HepG2 (cell line): ENCODE results near the gene COMMD3. TPM values are rescaled to one million over a fixed set of nuclear protein-coding genes. Genes with fewer than 3 reads are reported as not detected.

ENCODE experiments used
- BHLHE40 ChIP-seq: IDR thresholded peaks from 2 replicates; pipeline ENCODE4 v1.6.1; 2011; ENCODE audit warnings: low read length, improper control_type of control experiment
- ESRRA ChIP-seq: sonication (generic); formaldehyde crosslinking; IDR thresholded peaks from 2 replicates; pipeline ENCODE4 v1.5.1; 2020; ENCODE audit warnings: mild to moderate bottlenecking, low read depth, missing genetic modification reagents
- JARID2 ChIP-seq: sonication (generic); formaldehyde crosslinking; IDR thresholded peaks from 2 replicates; pipeline ENCODE4 v1.8.1; 2023; ENCODE audit warnings: missing genetic modification reagents, inconsistent platforms; ENCODE audit not compliant: insufficient replicate concordance
- MEF2D ChIP-seq: sonication (generic); formaldehyde crosslinking; IDR thresholded peaks from 2 replicates; pipeline ENCODE4 v1.5.1; 2020; ENCODE audit warnings: mild to moderate bottlenecking, missing genetic modification reagents
- NCOR1 ChIP-seq: fragments of 200-600 bp; sonication (generic); IDR thresholded peaks from 2 replicates; pipeline ENCODE4 v1.7.0; 2017; ENCODE audit warnings: antibody characterized with exemption, low read length, borderline replicate concordance
- RBM39 ChIP-seq: fragments of 200-400 bp; formaldehyde crosslinking; IDR thresholded peaks from one replicate; pipeline ENCODE4 v1.6.1; 2018; ENCODE audit warnings: antibody characterized with exemption, mild to moderate bottlenecking, low read depth, low read length; ENCODE audit not compliant: poor library complexity, severe bottlenecking
- SP1 ChIP-seq, 2 experiments: fragments of 450-650 bp in 1 of 2; sonication (generic) in 1 of 2; formaldehyde crosslinking in 1 of 2; IDR thresholded peaks; 2 replicates each; pipeline versions ENCODE4 v1.4.0 to v1.6.1; 2016 to 2020; ENCODE audit warnings: missing genetic modification reagents in 1 of 2
- TFDP2 ChIP-seq: sonication (generic); formaldehyde crosslinking; IDR thresholded peaks from 2 replicates; pipeline ENCODE4 v1.4.0; 2020; ENCODE audit warnings: missing genetic modification reagents
- THAP11 ChIP-seq: IDR thresholded peaks from 2 replicates; pipeline ENCODE4 v1.6.1; 2016; ENCODE audit warnings: missing biosample characterization, missing genetic modification reagents
- THAP7 ChIP-seq: sonication (generic); formaldehyde crosslinking; IDR thresholded peaks from 2 replicates; pipeline ENCODE4 v1.8.1; 2023; ENCODE audit warnings: mild to moderate bottlenecking, missing genetic modification reagents
- YEATS4 ChIP-seq: sonication (generic); formaldehyde crosslinking; IDR thresholded peaks from 2 replicates; pipeline ENCODE4 v1.4.0; 2020; ENCODE audit warnings: missing genetic modification reagents, borderline replicate concordance
- ZNF20 ChIP-seq: sonication (generic); formaldehyde crosslinking; IDR thresholded peaks from 2 replicates; pipeline ENCODE4 v1.4.0; 2020; ENCODE audit warnings: mild to moderate bottlenecking, moderate library complexity, missing genetic modification reagents
- ZNF205 ChIP-seq: IDR thresholded peaks from 2 replicates; pipeline ENCODE4 v1.6.1; 2018; ENCODE audit warnings: missing biosample characterization, missing genetic modification reagents
- ZNF276 ChIP-seq: sonication (generic); formaldehyde crosslinking; IDR thresholded peaks from 2 replicates; pipeline ENCODE4 v1.4.0; 2020; ENCODE audit warnings: mild to moderate bottlenecking, low read depth, missing genetic modification reagents
- ZNF292 ChIP-seq: sonication (generic); formaldehyde crosslinking; IDR thresholded peaks from 2 replicates; pipeline ENCODE4 v1.8.1; 2022; ENCODE audit warnings: mild to moderate bottlenecking, low read depth, missing genetic modification reagents, borderline replicate concordance
- ZNF337 ChIP-seq: sonication (generic); formaldehyde crosslinking; IDR thresholded peaks from 2 replicates; pipeline ENCODE4 v1.5.1; 2020; ENCODE audit warnings: missing genetic modification reagents, low read depth, mild to moderate bottlenecking, borderline replicate concordance
- ZNF543 ChIP-seq: sonication (generic); formaldehyde crosslinking; IDR thresholded peaks from 2 replicates; pipeline ENCODE4 v1.4.0; 2020; ENCODE audit warnings: mild to moderate bottlenecking, missing genetic modification reagents
- ZNF557 ChIP-seq: sonication (generic); formaldehyde crosslinking; IDR thresholded peaks from 2 replicates; pipeline ENCODE4 v1.4.0; 2020; ENCODE audit warnings: missing genetic modification reagents
- ZNF644 ChIP-seq: IDR thresholded peaks from 2 replicates; pipeline ENCODE4 v1.6.1; 2016; ENCODE audit warnings: low read depth
- ZNF678 ChIP-seq: sonication (generic); formaldehyde crosslinking; IDR thresholded peaks from 2 replicates; pipeline ENCODE4 v1.4.0; 2020; ENCODE audit warnings: mild to moderate bottlenecking, missing genetic modification reagents
- polyA plus RNA-seq, 8 experiments: library from polyadenylated mRNA; depleted of rRNA in 3 of 8; stranded (reverse) in 7 of 8; unstranded in 1 of 8; fragments of >200 nt; fragmentation: Illumina TruSeq in 4 of 8; extraction: Trizol in 4 of 8; gene quantifications; 2 replicates each; pipeline versions ENCODE4 v1.2.1 to v1.2.3, GENCODE V29; 2011 to 2016; ENCODE audit warnings: low read depth in 4 of 8, missing spikeins in 1 of 8, mixed read lengths in 1 of 8; ENCODE audit not compliant: insufficient read depth in 1 of 8
- total RNA-seq, 5 experiments: library from RNA; depleted of rRNA; stranded (reverse); fragments of >200 nt; fragmentation: Illumina TruSeq; extraction: Trizol; gene quantifications; 2 replicates each; pipeline ENCODE4 v1.2.3, GENCODE V29; 2016; ENCODE audit warnings: low read depth in 1 of 5
- TF ChIP-seq, protein P1 (sequence below): sonication (generic); formaldehyde crosslinking; IDR thresholded peaks from 2 replicates; pipeline ENCODE4 v1.4.0; 2020; ENCODE audit warnings: low read depth, missing genetic modification reagents

Gene COMMD3
- total and polyA plus RNA-seq, 2 of the 13 experiments (the other 11 are each of a cell fraction or from before 2014, with no cell fraction given) = 38.7 to 54.4 TPM

DNA sequence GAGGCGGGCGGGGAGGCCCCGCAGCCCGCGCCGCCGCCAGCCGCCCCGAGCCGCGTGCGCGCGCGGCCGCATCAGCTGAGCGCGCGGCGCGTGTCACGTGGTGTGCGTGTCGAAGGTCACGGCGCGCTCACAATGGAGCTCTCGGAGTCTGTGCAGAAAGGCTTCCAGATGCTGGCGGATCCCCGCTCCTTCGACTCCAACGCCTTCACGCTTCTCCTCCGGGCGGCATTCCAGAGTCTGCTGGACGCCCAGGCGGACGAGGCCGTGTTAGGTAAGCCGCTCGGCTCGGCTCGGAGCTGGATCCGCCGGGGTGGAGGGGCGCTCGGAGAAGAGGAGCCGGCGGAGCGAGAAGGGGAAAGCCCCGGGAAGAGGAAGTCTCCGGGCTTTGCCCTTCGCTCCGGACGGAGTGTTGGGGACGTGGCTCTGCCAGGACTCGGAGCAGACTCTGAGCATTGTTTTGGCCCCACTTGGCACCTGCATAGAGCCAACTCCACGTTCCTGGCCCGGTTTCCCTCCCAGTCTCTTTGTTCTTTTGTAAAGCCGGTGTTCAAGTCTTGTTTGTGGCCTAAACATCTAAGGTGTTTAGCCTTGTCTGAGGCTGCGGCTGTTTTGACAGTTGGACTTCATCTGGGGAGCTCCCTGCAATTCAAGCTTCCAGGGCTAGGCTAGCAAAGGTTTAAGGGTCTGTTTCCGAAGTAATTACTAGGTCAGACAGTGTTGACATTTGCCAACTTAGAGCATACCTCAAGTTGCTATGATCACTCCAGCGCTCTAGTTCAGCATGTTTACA, at the start of gene COMMD3 (continued):
- TF ChIP-seq ZNF276 (CRISPR knock-in tag) (peak; percentile 41; the same call in 1 of the 2 replicates), JARID2 (peak; percentile 19), YEATS4 (CRISPR knock-in tag) (peak; percentile 66; the same call in 1 of the 2 replicates), ZNF644 (CRISPR knock-in tag) (no peak), THAP7 (CRISPR knock-in tag) (no peak), RBM39 (peak; percentile 92), TFDP2 (CRISPR knock-in tag) (peak; percentile 53; the same call in 1 of the 2 replicates), ZNF20 (CRISPR knock-in tag) (no peak), ZNF337 (peak; percentile 64; the same call in 1 of the 2 replicates), BHLHE40 (peak; percentile 48; the same call in 1 of the 2 replicates), ZNF543 (CRISPR knock-in tag) (peak; percentile 59; the same call in 1 of the 2 replicates), ESRRA (CRISPR knock-in tag) (0 out of 2 replicates have a peak, but pooled peaks have one; percentile 24), MEF2D (CRISPR knock-in tag) (peak; percentile 62; the same call in 1 of the 2 replicates), ZNF557 (no peak), ZNF678 (peak; percentile 41; the same call in 1 of the 2 replicates), THAP11 (CRISPR knock-in tag) (peak; percentile 40; the same call in 1 of the 2 replicates), ZNF292 (CRISPR knock-in tag) (no peak; the same call in none of the 2 replicates), SP1 (IDR thresholded peaks at IDR 0.05) (no peak), SP1 (CRISPR knock-in tag; IDR thresholded peaks at IDR 0.05) (0 out of 2 replicates have a peak, but pooled peaks have one; percentile 21), NCOR1 (peak; percentile 35; the same call in 1 of the 2 replicates), ZNF205 (CRISPR knock-in tag) (0 out of 2 replicates have a peak, but pooled peaks have one; percentile 45)
- TF ChIP-seq, protein P1, sequence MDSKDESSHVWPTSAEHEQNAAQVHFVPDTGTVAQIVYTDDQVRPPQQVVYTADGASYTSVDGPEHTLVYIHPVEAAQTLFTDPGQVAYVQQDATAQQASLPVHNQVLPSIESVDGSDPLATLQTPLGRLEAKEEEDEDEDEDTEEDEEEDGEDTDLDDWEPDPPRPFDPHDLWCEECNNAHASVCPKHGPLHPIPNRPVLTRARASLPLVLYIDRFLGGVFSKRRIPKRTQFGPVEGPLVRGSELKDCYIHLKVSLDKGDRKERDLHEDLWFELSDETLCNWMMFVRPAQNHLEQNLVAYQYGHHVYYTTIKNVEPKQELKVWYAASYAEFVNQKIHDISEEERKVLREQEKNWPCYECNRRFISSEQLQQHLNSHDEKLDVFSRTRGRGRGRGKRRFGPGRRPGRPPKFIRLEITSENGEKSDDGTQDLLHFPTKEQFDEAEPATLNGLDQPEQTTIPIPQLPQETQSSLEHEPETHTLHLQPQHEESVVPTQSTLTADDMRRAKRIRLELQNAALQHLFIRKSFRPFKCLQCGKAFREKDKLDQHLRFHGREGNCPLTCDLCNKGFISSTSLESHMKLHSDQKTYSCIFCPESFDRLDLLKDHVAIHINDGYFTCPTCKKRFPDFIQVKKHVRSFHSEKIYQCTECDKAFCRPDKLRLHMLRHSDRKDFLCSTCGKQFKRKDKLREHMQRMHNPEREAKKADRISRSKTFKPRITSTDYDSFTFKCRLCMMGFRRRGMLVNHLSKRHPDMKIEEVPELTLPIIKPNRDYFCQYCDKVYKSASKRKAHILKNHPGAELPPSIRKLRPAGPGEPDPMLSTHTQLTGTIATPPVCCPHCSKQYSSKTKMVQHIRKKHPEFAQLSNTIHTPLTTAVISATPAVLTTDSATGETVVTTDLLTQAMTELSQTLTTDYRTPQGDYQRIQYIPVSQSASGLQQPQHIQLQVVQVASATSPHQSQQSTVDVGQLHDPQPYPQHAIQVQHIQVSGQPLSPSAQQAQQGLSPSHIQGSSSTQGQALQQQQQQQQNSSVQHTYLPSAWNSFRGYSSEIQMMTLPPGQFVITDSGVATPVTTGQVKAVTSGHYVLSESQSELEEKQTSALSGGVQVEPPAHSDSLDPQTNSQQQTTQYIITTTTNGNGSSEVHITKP (CRISPR knock-in tag) = 0 out of 2 replicates have a peak, but pooled peaks have one; percentile 21
